Heart right ventricle (tissue), 16 donors: ENCODE results near the gene XPR1. TPM values are rescaled to one million over a fixed set of nuclear protein-coding genes. Genes with fewer than 3 reads are reported as not detected.
"Not testable (repeated sequence)": the region's sequence is repeated elsewhere in the genome, so short reads cannot be mapped to it uniquely, and the experiment has no call there.

Source experiments
- ATAC-seq, 8 donors: fragments of 200-7000 bp; cut with Tn5 transposase; one replicate each; pipeline ENCODE4 v1.9.1; 2020; ENCODE audit warnings: mild to moderate bottlenecking in 8 of 8, moderate library complexity in 8 of 8, moderate number of reproducible peaks in 1 of 8
- DNase-seq, 2 donors: peaks; one replicate each; pipeline ENCODE4 v3.0.0-alpha.2; 2020
- H3K27ac ChIP-seq, 10 donors: fragments of 200-600 bp; sonication (generic) in 2 of 10; one replicate each; pipeline versions ENCODE4 v1.5.0 to v1.8.0; 2020 to 2022; ENCODE audit warnings: mild to moderate bottlenecking in 3 of 10
- H3K27me3 ChIP-seq, 7 donors: fragments of 200-600 bp; one replicate each; pipeline ENCODE4 v1.8.0; 2021 to 2022; ENCODE audit warnings: mild to moderate bottlenecking in 2 of 7
- H3K36me3 ChIP-seq, 9 donors: fragments of 200-600 bp; sonication (generic) in 1 of 9; one replicate each; pipeline versions ENCODE4 v1.5.0 to v1.8.0; 2020 to 2022; ENCODE audit warnings: mild to moderate bottlenecking in 2 of 9
- H3K4me1 ChIP-seq, 9 donors: fragments of 200-600 bp; sonication (generic) in 1 of 9; one replicate each; pipeline versions ENCODE4 v1.5.0 to v1.8.0; 2020 to 2022; ENCODE audit warnings: mild to moderate bottlenecking in 4 of 9
- H3K4me3 ChIP-seq, 10 donors: fragments of 200-600 bp; sonication (generic) in 2 of 10; one replicate each; pipeline versions ENCODE4 v1.5.0 to v1.8.0; 2020 to 2022; ENCODE audit warnings: mild to moderate bottlenecking in 7 of 10, moderate library complexity in 2 of 10
- H3K9me3 ChIP-seq, 11 donors: fragments of 200-600 bp in 10 of 11; sonication (generic) in 2 of 11; one replicate each; pipeline versions ENCODE4 v1.5.0 to v1.8.0; 2013 to 2022; ENCODE audit warnings: mild to moderate bottlenecking in 2 of 11, control low read depth in 1 of 11, moderate library complexity in 1 of 11
- CTCF ChIP-seq, 9 donors: fragments of 200-600 bp; sonication (generic) in 2 of 9; IDR thresholded peaks; one replicate each; pipeline versions ENCODE4 v1.5.0 to v1.8.0; 2021 to 2022; ENCODE audit warnings: antibody characterized with exemption in 9 of 9, mild to moderate bottlenecking in 5 of 9, moderate library complexity in 1 of 9
- WGBS, 2 donors: extraction: QIAGEN DNeasy Blood & Tissue Kit; methylation state at CpG; one replicate each; pipeline ENCODE4 v1.1.7; 2013; ENCODE audit warnings: inconsistent platforms in 1 of 2; 5-methylcytosine and 5-hydroxymethylcytosine counted together
- intact Hi-C, 10 donors: fragments of 100-400 bp; cut with DNase I; formaldehyde crosslinking; loops; one replicate each; pipeline versions ENCODE4 v1.11.1 to v1.14.2; 2022
- polyA plus RNA-seq, 2 donors: library from polyadenylated mRNA; stranded (reverse); fragments of 200-250 nt; gene quantifications; one replicate each; pipeline ENCODE4 v1.2.3, GENCODE V29; 2013
- total RNA-seq, 10 donors: library from RNA; stranded (reverse); fragmentation: NEBNext Ultra II Directional in 3 of 10; extraction: Animal tissue kit (Norgen Biotek cat#: 25700) in 3 of 10; gene quantifications; one replicate each; pipeline versions ENCODE4 v1.2.1 to v1.2.4, GENCODE V29; 2021 to 2023
- donor health status: Arrhythmogenic right ventricular cardiomyopathy.
- donor health status: ischemic (EF 13 %, LVEDD 7.1; RV severe dilation, severe dysfunction).
- donor health status: healthy with polysubstance abuse.
- donor health status: DM: no; HTN: yes; CAD: no.
- donor health status: DM: no; HTN: no; CAD: no.
- donor health status: ischemic (EF 25% LVEDD 6.9; RV normal size, moderate dysfunction).
- donor health status: ischemic (EF 25% LVEDD 5.7; RV mildly dilated, moderate dysfunction).
- donor health status: healthy.
- donor health status: DM: yes; HTN: yes; CAD: no.
- donor health status: Ischemic cardiomyopathy.
- donor health status: ischemic (EF 35%, LVEDD 5.7; RV mildly dilated, moderate dysfunction).
- donor health status: nonischemic (EF 11% LVEDD 7.7; RV severe dilation, severe dysfunction).
- donor health status: DM: yes; HTN: yes; CAD: no.
- donor health status: PGD.
- donor health status: ischemic (EF 29% LVEDD 5.4; RV normal size, mild dysfunction).
- donor health status: nonischemic (EF 23%, LVEDD 6.1; RV moderate dilation, normal function).

The XPR1 gene
- total and polyA plus RNA-seq, 12 donors: 18.3 to 142 (median 70.0) TPM

- peaks cover 0 to 43% (median 27%) of the 10 kb centered on the region in 9 donors for H3K4me1 ChIP-seq
- no peak overlapping the region for H3K4me3 ChIP-seq
- no peak overlapping the region for H3K27ac ChIP-seq
- no peak for DNase-seq
- 93 to 94% methylated on average over 8 of the region's 8 CpGs for WGBS, 2 donors
- H3K36me3 ChIP-seq: no peaks in the 10 kb centered on the region
- peaks cover 0 to 37% (median 24%) of the 10 kb centered on the region in 11 donors for H3K9me3 ChIP-seq
- no peak for TF ChIP-seq CTCF (IDR thresholded peaks at IDR 0.05)
- intact Hi-C loops: no loop called here
- no peaks in the 10 kb centered on the region for H3K27me3 ChIP-seq
- no peak for ATAC-seq
Measured at GRCh38 chr1:180695282-180695681, 63.5 kb downstream of the XPR1 start.

- Histone ChIP-seq H3K27ac (no peak overlapping the region), H3K4me3 (no peak overlapping the region), H3K9me3 (peaks cover 0 to 37% (median 24%) of the 10 kb centered on the region in 11 donors), H3K4me1 (peaks cover 0 to 36% (median 27%) of the 10 kb centered on the region in 9 donors), H3K27me3 (no peaks in the 10 kb centered on the region), H3K36me3 (no peaks in the 10 kb centered on the region)
- DNase-seq (no peak), ATAC-seq (no peak)
- no peak for TF ChIP-seq CTCF (IDR thresholded peaks at IDR 0.05)
- 100% methylated on average over 1 of the region's 1 CpG for WGBS, 2 donors
- intact Hi-C loops: no loop called here
Measured at GRCh38 chr1:180696361-180696760, 64.5 kb downstream of the XPR1 start.

GRCh38 chr1:180698580-180698979 lies 66.8 kb downstream of the XPR1 start:
- no peak for TF ChIP-seq CTCF (IDR thresholded peaks at IDR 0.05)
- H3K4me3 ChIP-seq: no peak overlapping the region
- DNase-seq (no peak), ATAC-seq (no peak)
- WGBS, 2 donors: 97% methylated on average over 1 of the region's 1 CpG
- H3K4me1 ChIP-seq: peaks cover 0 to 14% (median 7%) of the 10 kb centered on the region in 9 donors
- no peaks in the 10 kb centered on the region for H3K27me3 ChIP-seq
- H3K27ac ChIP-seq: no peak overlapping the region
- peaks cover 0 to 51% (median 24%) of the 10 kb centered on the region in 11 donors for H3K9me3 ChIP-seq
- H3K36me3 ChIP-seq: no peaks in the 10 kb centered on the region
- intact Hi-C loops: no loop called here

GRCh38 chr1:180702376-180702775 lies 70.6 kb downstream of the XPR1 start:
- H3K27ac ChIP-seq, ATAC-seq, H3K4me3 ChIP-seq, DNase-seq, H3K27me3 ChIP-seq, H3K4me1 ChIP-seq, intact Hi-C loops, H3K36me3 ChIP-seq: not testable (repeated sequence)
- peaks cover 0 to 34% (median 17%) of the 10 kb centered on the region in 11 donors for H3K9me3 ChIP-seq
- WGBS, 2 donors: 96 to 98% methylated on average over 2 of the region's 2 CpGs

GRCh38 chr1:180710746-180711145 lies 78.9 kb downstream of the XPR1 start:
- H3K9me3 ChIP-seq, H3K27me3 ChIP-seq, H3K4me3 ChIP-seq, H3K36me3 ChIP-seq, ATAC-seq, DNase-seq, intact Hi-C loops, H3K4me1 ChIP-seq, H3K27ac ChIP-seq: not testable (repeated sequence)
- WGBS, 2 donors: 87 to 93% methylated on average over 23 to 30 of the region's 30 CpGs

GRCh38 chr1:180711260-180711659 lies 79.4 kb downstream of the XPR1 start:
- H3K4me1 ChIP-seq, DNase-seq, intact Hi-C loops, H3K36me3 ChIP-seq, ATAC-seq, H3K4me3 ChIP-seq, H3K27me3 ChIP-seq, H3K27ac ChIP-seq, H3K9me3 ChIP-seq: not testable (repeated sequence)
- WGBS, 2 donors: 96 to 97% methylated on average over 16 to 17 of the region's 19 CpGs
